Measurements from ENCODE around the gene PDGFB. TPM values are rescaled to one million over a fixed set of nuclear protein-coding genes. Genes with fewer than 3 reads are reported as not detected.
A peak's percentile ranks its signal among the peaks of the same experiment; 100 is the strongest.

The PDGFB gene
- total RNA-seq, 1 experiment from 2014 or later: 9.8 TPM

DNA sequence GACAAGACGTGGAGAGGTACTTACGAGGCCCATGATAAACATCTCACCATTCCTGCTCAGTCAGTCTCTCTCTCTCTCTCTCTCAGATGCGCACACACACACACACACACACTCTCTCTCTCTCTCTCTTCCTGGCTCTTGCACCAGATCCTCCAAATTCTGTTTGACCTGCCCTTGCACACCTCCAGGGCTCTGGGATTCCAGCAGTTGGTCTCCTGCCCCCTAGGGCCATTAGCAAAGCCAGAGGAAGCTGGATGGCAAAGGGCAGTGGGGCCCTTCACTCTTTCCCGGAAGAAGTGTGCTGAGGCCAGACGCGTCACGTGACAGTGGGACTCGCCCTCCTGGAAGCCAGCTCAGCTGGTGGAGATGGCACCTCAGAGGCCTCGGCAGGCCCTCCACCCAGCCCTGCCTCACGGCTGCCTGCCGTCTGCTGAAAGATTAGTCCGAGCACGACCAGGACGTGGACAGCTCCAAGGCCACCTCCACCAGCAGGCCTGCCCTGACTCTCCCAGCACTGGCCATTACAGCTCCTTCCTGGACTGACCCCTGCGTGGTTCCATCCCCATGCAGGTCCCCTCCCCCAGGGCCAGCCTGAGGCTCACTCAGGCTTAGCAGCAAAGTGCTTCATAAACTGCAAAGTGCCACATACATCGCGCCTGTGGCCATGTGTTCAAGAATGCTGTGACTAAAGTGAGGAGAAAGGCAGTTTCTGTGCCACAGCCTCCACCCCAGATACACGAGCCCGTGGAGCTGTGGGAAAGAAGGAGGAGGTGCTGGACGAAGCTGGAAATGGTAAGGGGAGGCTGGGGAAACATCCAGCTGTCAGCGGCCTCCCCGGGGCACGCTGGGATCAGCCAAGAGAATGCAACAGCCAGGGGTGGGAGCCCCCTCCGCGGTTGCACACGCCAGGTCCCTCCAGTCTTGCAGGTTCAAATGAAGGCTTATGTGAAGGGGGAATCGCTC lies 3.7 kb downstream of the PDGFB start:
- DNase-seq (ENCODE audit: low spot score): no peak

DNA sequence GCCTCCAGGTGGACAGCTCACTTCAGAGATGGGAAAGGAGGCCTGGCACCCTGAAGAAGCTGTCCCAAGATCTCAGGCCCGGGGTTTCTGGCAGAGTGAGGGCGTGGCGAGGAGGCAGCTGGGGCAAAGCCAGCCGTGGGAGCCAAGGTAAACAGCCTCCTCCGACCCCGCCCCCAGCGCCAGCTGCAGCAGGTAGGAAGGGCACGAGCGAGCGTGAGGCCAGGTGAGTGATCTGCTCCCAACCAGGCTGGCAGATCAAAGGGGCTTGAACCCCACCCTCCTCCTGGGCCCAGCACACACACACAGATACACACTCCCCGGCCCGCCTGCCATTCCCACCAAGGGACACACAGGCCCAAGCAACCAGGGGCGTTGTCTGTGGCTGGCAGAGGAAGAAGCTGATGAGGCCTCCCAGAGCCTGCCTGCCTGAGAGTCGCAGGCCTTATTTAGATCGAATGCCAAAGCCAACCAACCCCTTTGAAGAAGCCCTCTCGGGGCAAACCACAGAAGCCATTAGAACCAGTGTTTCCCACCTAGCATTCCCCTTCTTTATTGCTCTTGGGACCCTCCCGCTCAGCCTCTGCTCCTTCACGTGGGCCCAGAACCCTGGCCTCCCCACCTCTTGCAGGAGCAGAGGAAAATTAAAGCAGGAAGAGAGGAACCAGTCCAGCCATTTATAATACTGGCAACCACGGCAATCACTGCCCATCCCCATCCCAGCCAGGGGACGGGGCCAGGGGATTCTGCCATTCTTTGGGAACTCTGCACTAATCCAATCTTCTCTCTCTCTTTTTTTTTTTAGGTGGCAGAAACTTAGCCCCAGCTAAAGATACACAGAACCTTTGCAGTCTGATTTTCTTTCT lies 5.0 kb downstream of the PDGFB start:
- no peak for DNase-seq (ENCODE audit: low spot score)

DNA sequence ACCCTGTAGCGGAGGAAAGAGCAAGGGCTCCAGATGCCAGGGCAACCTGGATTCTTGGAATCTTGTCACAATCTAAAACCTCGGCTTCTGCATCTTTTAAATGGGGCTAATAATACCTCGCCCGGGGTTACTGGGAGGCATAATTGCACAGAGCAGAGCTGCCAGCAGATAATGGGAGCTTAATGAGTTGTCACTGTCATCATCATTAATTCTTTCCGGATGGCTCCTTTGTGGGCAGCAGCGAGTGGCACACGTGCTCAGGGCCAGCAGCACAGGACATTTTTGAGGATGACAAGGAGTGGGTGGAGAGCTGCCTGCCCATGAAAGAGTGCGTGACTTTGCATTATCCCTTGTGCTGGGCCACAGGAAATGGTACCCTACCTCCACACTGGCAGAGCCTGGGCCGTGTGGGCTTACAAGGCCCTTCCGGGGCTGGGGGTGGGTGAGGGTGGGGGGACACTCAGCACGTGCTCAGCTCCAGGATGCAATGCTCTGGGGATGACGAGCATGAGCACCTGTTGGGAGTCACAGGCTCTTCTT lies 5.7 kb downstream of the PDGFB start:
- DNase-seq (ENCODE audit: low spot score): no peak

DNA sequence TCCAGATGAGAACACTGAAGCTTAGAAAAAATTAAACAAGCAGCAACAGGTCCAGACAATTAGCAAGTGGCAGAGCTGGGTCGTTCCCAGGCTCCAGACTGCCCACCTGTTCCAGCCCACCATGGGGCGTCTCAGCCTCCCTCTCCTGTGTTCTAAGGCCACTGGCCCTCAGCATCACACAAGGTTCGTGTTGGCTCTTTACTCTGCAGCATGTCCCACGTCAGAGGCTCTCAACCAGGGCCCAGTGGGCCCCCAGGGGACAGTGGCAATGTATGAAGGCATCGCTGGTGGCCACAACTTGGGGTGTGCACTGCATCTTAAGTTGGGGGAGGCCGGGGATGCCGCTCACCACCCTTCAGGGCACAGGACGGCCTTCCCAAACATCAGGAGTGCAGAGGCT lies 6.2 kb downstream of the PDGFB start:
- DNase-seq (ENCODE audit: low spot score): no peak

DNA sequence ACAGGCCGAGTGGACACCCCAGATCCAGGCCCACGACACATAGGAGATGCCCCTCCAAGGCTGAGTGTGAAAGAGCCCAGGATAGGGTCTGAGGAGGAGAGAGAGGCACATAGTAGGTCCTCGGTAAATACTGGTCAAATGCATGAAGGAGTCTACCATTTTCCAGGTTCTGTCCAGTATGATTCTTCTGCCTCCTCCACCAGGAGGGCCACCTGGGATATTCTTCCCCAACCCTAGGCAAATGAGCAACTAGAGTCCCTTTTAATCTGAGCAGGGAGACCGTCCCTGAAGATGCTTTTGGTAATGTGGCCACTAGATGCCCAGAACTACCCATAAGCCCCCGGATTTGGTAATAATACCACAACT lies 6.7 kb downstream of the PDGFB start:
- DNase-seq (ENCODE audit: low spot score): no peak

DNA sequence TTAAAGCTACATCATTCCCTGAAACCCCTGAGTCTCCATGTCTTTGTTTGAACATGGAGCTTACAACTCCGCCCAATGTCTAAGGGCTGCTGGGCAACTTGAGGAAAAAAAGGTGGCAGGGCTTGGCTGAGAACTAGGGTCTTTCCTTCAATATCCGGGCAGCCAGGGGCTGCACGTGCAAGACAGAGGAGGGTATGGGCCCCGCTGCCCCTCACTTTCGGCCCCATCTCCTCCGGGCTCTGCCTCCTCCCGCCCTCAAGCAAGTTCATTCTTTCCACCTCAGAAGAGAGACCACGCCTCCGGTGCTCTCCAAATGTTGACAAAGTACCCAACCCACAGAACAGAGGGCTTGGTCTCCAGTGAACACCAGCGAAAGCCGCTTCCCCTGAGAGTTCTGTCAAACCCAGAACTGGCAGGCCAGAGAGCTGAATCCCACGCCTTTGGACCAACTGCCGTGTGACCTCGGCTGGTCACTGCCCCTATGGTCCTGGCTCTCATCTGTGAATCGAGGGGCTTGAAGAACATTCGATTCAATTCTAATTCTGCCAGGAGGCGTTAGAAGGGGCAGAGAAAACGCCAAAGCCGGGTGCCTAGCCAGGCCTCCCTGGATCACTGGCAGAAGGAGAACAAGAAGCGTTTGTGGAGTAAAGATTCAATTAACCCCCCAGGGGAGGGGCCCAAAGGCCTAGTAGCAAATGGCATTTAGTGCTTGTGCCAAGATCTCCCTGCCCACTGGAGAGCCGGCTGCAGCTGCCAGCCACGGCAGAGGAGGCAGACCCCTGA lies 7.3 kb downstream of the PDGFB start:
- no peak for DNase-seq (ENCODE audit: low spot score)

DNA sequence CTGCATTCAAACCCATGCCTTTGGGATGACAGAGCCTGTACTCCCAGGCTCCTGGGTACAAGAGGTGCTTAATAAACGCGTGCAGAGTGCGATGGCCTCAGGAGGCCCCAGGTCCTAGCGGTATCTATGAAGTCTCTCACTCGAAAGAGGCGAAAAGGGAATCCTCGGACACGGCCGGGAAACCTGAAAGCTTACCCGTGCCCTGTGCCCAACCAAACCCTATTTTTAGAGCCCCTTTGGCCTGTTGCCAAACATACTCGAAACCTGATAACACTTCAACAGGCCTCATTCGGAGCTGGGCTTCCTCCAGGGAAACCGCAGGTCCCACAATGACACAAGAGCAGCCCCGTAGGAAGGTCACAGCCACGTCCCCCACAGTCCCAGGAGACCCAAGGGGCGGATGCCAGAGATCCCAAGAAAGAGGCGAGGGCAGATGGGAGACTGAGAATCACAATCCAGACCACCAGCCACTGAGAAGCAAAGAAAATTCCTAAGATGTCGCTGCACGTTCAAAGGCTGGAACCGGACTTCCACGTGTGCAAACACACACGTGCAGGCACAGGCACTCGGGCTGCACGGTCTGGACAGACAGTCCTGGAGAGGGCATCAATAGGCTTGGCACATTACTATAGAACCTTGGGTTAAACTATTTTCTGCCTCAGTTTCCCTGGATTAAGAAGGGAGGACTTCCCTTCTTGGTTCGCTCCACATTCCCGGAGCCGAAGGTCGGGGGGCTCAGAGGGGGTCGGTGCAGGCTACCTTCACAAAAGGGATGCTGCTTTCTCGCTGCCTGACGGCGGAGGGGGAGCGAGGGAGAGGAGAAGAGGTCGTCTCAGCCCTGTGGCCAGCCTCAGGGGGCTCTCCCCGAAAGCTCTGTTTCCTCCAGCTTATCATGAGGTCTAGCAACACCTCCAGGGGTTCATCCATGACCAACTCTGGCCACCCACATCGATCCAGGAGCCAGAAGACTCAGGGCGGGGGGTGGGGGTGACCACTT lies 8.2 kb downstream of the PDGFB start:
- no peak for DNase-seq (ENCODE audit: low spot score)

DNA sequence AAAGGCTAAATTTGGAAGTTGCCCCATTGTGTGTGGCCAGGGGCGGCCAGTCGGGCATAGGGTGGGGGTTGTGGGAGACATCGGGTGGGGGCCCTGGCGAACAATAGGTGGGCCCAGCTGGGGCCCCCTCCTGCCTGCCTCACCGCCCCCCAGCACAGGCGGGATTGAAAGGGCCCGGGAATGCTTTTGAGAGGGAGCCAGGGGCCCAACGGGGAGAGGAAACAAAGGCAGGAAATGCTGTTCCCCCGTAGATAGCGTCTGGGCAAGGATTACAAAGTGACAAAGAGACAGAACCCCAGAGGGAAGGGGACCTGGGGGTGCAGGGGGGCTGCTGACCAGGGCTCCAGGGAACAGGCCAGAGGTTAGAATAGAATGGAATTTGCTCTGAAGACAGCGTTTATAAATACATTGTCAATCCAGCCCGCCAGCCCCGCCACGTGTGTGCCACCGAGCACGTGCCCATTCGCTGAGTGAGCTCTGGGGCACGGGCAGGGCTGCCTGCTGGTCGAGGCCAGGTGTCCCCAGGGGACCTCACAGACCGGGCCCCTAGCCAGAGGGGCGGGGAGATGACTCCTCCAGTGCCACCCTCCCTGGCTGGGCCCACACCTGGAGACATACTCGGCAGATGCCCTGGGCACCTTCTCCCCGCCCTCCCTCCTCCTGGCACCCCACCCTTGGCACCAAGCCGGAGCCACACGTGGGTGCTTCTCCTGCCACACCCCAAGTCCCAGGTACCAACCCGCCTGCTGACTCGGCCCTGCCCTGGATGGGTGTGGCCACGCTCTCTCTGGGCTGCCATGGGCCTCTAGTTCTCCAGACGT lies 9.7 kb downstream of the PDGFB start:
- no peak for DNase-seq (ENCODE audit: low spot score)

DNA sequence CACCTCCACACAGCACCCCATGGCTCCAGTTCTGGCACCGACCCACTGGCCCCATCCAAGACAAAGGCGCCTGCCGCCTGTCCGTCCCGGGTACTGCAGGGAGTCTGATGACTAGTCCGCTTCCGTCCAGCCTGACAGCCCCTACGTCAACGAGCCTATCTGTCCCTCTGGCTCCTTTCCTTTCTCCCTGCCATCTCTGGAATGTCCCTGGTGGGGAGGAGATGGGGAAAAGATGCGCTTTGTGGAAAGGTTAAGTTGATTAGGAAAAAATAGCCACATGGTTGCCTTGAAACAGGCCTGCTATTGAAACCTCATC lies 10.4 kb downstream of the PDGFB start:
- DNase-seq (ENCODE audit: low spot score): peak; percentile 76

DNA sequence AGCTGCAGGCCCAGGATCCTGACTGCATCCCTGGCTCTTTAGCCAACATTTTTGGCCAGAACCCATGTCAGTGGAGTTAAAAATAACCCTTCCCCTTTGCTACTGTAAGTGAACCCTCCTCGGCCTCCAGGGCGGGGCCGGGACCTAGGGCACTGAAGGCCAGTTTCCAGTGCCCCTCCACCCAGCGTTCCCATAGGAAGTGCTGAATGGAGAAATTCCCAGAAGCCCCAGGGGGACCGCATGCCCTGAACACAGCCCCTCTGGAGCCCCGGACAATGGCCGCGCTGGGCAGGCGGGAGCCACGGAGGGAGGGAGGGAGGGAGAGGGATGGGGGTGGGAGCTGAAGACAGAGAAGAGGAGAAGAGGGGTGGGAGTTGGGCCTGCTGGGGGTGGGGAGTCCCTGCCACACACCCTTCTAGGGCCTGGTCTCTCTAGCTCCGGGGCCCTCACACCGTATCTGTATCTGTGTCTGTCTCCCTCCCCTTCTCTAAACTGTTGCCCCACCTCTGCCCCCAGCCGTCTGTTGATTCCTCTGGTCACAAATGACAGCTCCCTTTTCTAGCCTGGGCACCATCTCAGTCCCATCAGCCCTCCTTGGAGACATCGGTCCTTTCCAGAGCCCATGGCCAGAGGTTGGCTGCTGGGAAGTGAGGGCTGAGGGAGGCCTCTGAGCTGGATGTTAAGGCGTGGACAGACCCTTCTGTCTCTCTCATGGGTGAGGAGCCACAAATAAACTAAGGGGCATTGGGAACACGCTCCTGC lies 10.9 kb downstream of the PDGFB start:
- DNase-seq (ENCODE audit: low spot score): no peak

DNA sequence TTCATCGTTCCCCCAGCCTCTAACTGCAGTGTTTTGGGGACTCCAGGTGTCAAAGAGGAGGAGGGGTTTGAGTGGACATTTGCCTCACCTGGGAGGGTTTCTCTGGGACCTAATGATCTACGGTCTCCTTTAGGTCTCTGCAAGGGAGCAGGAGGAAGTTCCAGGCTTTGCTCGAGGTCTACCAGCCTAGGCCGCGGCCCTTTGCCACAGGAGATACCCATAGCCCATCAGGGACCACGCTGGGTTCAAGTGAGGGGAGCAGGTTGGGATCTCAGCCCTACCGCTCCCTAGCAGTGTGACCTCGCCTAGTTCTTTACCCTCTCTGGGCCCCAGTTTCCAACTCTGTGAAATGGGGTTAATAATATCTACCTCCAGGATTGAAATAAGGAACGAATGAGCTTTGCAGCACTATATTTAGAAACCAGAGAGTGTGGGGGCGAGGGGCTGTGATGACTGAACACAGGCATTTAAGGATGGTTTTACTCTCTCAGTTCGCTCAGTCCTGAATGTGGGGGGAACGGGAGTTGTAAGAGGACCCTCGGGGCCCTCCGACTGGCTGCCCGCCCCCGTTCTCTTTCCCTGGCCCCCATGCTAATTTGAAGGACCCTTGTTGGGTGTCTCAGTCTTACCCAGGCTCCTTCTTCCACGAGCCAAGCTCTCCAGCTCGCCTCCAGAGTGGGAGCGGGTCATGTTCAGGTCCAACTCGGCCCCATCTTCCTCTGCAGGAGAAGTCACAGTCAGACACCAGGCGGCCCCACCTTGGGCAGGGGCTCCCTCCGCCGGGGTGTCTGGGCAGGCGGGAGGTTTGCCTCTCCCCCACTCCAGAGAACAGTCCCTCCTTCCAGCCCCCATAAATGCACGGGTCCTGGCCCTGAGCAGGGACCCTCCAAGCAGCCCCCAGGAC lies 11.7 kb downstream of the PDGFB start:
- no peak for DNase-seq (ENCODE audit: low spot score)

DNA sequence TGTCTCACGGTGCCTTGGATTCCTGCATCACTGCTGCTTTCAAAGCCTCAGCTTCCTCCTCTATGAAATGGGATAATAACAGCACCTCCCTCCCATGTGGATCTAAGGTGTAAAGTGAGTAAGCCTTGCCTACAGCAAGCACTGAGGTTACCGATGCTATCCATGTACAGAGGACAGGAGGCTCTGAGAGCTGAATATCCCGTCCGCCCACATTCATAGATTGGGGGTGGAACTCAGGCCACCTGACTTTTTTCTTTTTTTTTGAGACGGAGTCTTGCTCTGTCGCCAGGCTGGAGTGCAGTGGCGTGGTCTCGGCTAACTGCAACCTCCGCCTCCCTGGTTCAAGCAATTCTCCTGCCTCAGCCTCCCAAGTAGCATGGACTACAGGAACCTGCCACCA lies 12.5 kb downstream of the PDGFB start:
- DNase-seq (ENCODE audit: low spot score): no peak

DNA sequence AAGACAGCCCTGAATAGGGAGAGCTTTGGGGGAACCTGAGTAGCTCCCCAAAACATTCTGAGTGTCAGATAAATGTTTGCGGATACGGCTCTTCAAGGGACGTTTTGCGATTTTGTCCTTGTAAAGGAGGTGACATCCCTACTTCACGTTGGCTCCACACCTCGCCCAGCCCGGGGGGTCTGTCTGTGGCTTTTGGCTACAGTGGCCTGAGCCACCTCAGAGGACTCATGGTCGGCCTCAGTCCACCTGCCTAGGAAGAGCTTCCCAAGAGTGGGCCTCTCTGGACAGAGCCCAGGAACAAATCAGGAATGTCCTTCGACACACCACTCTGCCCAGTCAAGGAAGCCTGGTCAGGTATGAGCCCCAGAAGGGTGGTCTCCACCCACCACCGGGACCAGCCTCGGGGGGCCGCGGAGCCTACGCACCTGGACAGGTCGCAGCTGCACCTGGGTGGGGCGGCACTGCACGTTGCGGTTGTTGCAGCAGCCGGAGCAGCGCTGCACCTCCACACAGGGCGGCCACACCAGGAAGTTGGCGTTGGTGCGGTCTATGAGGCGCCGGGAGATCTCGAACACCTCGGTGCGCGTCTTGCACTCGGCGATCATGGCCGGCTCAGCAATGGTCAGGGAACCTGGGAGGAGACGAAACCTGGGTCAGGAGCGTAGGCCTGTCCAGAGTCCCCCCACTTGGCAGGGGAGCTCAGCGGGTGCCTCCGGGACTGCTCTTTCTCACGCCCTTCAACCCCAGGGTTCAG lies 13.4 kb downstream of the PDGFB start:
- DNase-seq (ENCODE audit: low spot score): no peak

DNA sequence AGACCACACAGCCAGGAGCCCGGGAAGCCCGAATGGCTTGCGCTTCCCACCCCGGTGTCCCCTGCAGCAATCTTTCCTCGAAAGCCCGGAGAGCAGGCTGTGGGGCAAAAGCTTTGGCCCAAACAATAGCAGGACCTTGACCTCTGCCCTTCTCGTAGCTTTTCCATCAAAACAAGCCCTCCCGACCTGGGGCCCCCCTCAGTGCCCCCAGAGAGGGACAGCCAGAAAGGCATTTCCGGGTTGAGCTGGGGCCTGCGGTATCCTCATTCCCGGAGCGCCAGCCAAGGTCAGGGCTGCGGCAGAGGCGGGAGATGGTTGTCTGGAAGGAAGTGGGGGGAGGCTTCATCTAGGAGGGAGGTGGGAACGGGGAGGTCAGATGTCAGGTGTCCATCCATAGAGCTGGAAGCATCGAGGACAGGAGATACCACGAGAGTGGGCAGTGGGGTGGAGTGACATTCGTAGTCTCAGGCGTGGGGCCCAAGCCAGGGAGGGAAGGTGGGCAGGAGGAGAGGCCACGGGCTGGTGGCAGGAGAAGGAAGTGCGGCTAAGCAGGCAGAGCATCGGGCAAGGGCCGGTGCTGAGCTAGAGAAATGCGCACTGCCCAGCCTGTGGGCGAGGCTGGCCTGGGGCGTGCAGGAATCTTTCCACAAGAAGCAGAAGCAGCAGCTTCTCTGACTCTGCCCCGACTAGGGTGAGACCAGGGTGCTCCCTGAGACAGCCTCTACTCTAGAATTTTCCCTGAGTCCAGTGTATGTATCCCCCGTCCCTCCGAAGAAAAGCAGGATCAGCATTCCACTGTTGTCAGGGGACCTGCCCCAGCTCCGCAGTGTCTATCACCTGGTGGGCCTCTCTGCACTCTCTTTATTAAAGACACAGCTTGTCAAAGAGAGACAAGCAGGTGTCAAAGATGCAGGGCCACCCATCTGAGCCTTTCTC lies 14.3 kb downstream of the PDGFB start:
- DNase-seq (ENCODE audit: low spot score): no peak

DNA sequence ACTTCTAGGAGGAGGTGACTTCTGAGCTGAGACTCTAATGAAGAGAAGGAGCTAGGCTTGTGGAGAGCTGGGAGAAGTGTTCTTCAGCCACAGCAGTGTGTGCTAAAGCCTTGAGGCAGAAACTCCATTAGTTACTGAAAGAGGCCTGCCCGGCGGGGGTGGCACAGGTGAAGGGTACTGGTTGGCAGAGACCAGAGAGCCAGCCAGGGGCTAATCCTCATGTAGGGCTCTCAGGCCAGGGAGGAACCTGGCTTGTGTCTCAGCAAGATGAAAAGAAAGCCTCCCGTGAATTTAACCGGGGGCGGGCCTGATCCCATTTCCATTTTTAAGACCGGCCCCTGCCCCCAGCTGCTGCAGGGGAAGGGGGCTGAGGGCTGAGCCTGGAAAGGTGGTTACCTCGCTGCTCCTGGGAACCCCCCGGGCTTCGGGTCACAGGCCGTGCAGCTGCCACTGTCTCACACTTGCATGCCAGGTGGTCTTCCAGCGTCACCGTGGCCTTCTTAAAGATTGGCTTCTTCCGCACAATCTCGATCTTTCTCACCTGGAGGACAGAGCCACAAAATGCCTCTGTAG lies 15.0 kb downstream of the PDGFB start:
- DNase-seq (ENCODE audit: low spot score): no peak

DNA sequence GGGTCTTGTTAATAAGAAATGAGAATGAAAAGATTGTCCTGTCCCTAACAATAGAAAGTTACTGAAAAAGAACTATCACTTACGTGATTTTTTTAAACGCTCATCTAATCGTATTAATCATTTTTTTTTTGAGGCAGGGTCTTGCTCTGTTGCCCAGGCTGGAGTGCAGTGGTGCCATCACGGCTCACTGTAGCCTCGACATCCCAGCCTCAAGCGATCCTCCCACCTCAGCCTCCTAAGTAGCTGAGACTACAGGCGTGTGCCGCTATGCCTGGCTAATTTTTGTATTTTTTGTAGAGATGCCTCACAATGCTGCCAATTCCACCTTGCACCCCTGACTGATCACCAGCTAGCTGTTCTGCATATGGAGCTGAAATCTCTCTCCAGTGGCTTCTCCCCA lies 15.7 kb downstream of the PDGFB start:
- DNase-seq (ENCODE audit: low spot score): no peak

Measured in A172 (cell line).